ENCODE results near the gene PPTC7.
"Not testable (repeated sequence)": the region's sequence is repeated elsewhere in the genome, so short reads cannot be mapped to it uniquely, and the experiment has no call there.

Gene PPTC7

DNA sequence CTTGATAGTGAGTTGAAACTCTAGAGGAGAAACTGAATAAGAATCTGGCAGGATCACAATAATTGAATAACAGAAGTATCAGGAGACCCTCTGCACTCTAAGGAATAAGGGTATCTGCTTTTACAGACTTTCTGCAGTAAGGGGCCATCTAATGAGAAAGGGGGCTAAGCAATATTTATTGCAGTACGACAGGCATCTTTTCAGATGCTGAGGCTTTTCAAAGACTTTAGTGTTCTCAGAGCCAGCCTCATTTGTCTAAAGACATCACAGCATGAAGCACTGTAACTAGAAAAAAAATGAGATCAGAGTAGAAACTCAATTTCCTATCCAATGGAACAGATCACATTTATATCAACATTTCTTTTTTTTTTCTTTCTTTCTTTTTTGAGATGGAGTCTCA is 22.2 kb downstream of the PPTC7 start:
- DNase-seq, result no peak

GRCh38 chr12:110560048-110560447 is 23.1 kb downstream of the PPTC7 start:
- DNase-seq, result no peak

DNA sequence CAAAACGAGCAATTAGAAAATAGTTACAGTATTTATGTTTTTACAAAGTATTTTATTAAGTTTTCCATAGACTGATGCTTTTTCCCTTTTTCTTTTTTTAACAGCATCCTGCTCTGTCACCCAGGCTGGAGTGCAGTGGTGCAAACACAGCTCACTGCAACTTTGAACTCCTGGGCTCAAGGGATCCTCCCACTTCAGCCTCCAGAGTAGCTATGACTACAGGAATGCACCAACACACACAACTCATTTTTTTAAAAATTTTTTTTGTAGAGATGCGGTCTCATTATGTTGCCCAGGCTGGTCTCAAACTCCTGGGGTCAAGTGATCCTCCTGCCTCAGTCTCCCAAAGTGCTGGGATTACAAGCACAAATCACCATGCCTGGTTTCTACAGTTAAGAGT is 24.2 kb downstream of the PPTC7 start:
- DNase-seq, result not testable (repeated sequence)

GRCh38 chr12:110557300-110557699 is 25.8 kb downstream of the PPTC7 start:
- no peak for DNase-seq

DNA sequence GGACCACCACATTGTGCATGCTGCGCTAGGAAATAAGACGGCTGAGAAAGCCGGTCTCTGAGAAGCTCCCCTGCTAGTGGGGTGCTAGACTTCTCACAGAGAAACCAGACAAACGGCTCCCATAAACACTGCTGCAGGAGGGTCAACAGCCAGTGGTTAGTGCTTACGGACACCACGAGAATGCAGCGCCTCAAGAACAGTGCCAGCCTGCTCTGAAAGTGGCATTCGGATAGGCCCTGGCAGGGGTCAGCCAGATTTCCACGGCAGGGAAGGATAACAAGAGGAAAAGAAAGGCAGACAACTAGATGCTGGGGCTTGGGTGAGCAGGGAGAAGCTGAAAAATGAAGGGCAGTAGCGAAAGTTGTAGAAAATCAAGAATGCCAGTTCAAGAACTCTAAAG is 26.4 kb downstream of the PPTC7 start:
- DNase-seq, result no peak

GRCh38 chr12:110555577-110556406 is 27.3 kb downstream of the PPTC7 start:
- DNase-seq, result no peak

DNA sequence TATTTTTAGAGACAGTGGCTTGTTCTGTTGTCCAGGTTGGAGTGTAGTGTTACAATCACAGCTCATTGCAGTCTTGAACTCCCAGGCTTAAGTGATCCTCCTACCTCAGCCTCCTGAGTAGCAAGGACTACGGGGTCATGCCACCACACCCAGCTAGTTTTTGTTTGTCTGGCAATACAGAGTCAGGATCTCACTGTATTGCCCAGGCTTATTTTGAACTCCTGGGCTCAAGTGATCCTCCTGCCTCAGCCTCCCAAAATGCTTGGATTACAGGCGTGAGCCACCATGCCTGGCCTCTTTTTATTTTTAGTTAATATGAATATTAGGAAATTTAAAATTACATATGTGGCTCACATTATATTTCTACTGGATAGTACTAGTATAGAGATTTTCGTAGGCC is 28.9 kb downstream of the PPTC7 start:
- no peak for DNase-seq

DNA sequence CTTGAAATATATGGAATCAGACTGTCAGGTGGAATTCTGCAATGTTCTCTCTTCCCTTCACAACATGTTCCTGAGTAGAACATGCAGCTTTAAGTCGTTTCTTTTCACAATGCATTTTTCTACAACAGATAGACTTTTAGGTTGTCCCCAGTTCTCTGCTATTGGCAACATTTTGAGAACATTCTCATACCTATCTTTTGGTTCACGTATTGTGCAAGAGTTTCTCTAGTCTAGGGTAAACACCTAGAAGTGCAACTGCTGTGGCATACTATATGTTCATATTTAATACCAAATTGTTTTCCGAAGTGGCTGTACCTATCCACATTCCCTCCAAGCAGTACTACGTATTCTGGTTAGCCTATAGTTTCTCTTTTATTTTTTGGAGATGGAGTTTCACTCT is 32.1 kb downstream of the PPTC7 start:
- DNase-seq, result no peak

GRCh38 chr12:110549716-110550115 is 33.4 kb downstream of the PPTC7 start:
- DNase-seq, result no peak

DNA sequence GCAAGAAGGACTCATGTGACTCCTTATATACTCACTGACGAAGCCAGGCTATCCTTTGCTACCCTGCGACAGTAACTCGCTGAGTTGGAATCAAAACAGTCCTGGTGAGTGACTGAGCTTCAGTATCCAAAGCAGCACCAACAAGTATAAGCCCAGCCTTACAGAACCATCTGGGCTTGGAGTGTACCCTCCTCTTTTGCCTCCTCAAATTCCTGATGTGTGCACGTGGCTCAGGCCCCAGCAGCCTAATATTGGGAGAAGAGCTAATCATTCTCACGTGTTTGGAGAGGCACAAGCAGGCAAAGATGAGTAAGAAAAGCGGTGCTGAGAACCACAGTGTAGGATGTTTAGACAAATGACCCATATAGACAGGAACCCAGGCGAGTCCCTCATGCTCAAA is 34.4 kb downstream of the PPTC7 start:
- DNase-seq, result no peak

GRCh38 chr12:110547090-110547489 is 36.0 kb downstream of the PPTC7 start:
- no peak for DNase-seq

- no peak for DNase-seq
Observed at GRCh38 chr12:110546339-110546738, 36.8 kb downstream of the PPTC7 start.

DNA sequence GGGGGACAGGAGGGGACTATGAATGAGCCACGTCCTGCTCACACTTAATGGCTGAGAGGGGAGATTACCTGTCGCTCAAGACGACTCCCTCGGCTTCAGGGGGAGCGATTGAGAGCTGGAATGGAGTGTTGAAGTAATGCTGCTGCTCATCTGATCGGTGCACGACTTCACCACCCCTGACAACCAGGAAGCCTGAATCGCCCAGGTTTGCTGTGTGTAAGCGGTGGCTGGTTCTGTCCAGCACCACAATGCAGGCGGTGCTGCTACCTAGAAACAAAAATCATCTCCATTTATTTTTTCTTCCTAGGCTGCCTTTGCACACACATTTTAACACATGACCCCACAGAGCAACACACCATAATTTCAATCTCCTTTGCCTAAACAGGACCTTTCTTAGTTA is 37.3 kb downstream of the PPTC7 start:
- DNase-seq, result no peak

GRCh38 chr12:110545259-110545658 is 37.9 kb downstream of the PPTC7 start:
- DNase-seq, result not testable (repeated sequence)

DNA sequence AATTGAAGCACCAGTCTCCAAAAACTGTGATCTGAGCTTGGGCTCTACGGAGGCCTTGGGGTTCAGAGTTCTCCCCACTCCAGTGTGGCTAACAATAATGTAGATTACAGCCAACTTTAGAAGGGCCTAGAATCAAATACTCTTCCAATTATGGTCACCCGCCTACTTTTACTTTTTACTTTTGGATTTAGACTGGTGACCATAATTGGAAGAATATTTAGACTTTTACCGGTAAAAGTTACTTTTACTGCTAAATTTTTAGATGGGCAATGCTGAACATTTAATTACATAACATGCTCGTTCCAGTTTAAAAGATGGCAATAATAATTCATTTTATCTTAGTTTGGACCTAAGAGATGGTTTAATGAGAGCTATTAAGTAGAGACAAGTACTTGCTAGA is 39.2 kb downstream of the PPTC7 start:
- DNase-seq, result no peak

- peak in 1 of 2 experiments; percentile 9 for DNase-seq
Observed at GRCh38 chr12:110543252-110543959, 39.7 kb downstream of the PPTC7 start.

DNA sequence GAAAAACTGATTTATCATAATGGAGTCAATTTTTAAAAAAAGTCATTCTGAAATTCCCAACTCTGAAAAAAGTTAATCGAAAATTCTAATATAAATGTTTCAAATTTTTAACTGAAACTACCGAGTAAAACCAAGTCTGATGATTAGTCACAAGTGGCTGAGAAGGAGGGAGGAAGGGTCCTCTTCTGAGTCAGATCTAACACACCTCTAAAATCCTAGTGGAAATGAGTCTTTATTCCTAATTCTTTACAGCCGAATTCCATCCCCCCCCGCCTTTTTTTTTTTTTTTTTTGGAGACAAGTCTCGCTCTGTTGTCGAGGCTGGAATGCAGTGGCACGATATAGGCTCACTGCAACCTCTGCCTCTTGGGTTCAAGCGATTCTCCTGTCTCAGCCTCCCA is 43.1 kb downstream of the PPTC7 start:
- DNase-seq, result no peak

DNA sequence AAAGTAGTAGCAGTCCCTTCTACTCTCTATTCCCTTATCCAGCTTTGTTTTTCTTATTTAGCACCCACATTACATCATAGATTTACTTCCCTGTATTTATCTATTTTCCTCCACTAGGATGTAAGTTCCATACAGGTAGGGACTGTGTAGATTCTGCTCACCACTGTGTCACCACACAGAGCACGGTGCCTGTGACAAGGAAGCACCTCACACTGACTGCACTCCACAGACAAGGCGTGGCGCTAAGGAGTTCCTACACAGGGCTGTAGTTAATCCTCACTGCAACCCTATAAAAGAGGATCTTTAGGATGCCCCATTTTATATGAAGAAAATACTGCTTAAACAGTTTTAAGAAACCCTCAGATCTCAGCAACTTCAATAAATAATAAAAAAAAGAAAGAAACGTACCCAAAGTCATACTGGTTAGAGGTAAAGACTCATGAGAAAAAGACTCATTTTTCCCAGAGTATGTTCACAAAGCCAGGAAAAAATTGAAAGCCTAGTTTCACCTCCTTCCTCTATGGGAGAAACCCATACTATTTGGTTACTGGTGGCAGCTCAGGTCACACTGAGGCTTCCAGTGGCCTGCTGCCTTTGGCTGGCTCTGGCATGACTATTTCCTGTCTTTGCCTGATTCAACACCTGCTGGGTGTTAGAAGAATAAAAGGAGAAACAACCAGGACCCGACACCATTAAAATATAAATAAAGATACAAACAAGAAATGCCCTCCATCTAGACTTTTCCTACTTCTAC is 44.1 kb downstream of the PPTC7 start:
- DNase-seq, result no peak

DNA sequence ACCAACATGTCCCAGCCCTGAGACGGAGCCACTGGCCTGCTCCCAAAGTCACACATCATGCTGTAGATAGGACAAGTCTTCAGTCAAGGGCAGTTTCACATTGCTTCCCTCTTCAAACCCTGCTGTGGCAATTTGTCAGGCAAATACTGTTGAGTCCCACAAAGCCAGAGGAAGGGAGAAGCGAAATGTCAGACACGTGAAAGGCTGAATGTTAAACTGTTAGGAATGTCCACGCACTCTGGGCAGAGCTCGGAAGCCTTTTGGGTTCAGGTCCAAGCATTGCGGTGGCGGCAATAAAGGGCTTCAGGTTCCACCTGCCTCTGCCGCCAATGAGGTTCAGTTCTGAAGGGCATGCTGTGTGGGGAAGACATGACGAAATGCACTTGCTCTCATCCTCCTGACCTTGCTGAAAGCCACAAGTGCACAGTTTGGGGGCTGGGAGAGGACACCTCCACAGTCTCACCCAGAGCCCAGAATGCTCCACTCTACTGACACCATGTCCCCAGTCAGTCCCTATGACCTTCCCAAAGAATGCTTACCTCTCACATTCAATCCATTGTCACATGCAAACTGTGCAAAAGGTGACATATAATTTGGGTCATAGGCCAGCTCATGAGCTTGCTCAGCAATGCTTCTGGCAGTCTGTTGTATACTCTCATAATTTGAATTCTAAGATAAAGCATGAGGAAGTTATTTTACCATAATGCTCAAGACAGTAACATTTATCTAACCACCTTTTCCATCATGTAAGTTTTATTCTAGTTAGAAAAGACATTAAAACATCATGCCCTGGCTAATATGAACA is 45.3 kb downstream of the PPTC7 start:
- peak in 1 of 2 experiments; percentile 45 for DNase-seq

GRCh38 chr12:110536834-110537604 is 46.1 kb downstream of the PPTC7 start:
- peak; percentile 9 to 18 for DNase-seq

DNA sequence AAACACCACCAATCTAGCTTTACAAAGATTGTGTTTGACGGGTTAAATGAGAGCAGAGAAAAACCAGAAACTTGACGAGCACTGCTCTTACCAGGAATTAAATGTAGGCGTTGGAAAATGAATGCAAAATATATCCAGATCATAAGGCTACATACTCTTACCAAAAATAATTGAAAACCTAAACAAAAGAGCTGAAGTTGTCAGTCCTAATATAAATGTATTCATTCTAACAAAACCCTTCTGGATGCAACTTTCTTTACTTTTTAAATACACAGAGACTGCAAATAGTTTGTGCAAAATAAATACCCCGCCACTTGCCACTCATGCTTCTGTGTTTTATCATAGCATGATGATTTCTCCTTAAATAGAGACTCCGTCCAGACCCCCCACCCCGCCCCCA is 48.3 kb downstream of the PPTC7 start:
- no peak for DNase-seq

DNA sequence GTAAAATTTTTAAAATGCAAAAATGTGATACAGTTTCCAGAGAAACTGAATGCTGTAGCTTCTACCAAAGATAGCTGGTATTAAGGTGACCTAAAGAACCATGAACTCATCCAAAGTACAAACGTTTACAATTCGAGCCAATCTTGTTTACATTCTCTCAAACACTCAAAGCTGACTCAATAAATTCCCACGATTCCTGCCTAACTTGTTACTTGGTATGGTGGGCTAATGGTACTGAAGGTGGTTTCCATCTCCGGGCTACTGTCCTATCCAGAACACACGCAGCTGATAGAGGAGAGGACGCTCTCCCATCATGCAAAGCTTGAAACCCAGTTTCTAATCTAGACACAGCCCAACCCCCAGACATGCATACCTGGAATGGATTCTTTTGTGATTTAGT is 49.5 kb downstream of the PPTC7 start:
- DNase-seq, result no peak
